HG02852 (cell line): Measurements from ENCODE around the gene SLC6A18.

Experiments used
- ATAC-seq: cut with Tn5 transposase; IDR thresholded peaks from one replicate; pipeline ENCODE4 v1.9.1; 2021; ENCODE audit warnings: mild to moderate bottlenecking, moderate library complexity; ENCODE audit not compliant: unreplicated experiment

The SLC6A18 gene

DNA sequence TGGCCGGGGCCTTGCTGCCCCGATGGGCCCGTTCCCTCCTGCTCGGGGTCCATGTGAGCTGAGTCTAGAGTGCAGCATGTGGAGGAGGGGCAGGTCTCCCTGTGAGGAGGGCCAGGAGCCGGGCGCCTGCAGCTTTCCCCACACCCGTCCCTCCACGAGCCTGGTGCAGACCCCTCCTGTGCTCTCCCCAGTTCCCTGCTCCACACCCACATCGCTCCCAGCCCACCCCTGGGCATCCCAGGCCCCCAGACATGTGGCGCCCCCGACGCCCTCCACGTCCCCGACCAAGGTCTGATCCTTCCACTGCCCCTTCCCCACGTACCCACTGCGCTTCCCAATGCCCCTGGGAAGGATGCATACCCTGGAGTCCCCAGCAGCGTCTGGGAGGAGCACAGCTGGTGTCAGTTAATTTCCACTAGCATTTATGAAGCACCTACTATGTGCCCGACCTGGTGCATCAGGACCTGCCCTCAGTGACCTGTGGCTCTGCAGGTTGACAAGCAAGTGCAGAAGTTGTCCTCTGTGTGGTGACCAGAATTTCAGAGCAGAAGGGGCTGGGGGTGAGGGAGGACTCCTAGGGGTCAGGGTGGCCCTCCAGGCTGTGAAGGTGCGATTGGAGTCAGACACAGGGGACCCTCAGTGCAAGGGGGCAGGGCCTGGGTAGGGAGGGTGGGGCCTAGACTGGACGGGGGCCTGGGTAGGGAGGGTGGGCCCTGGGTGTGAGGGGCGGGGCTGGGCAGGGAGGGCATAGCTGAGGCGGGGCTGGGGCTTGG, 10.8 kb upstream of the SLC6A18 start:
- no peak for ATAC-seq

GRCh38 chr5:1214936-1215220, 10.3 kb upstream of the SLC6A18 start:
- no peak for ATAC-seq

GRCh38 chr5:1215320-1216096, 9.7 kb upstream of the SLC6A18 start:
- ATAC-seq, result no peak

GRCh38 chr5:1216211-1216917, 8.8 kb upstream of the SLC6A18 start:
- ATAC-seq, result no peak

GRCh38 chr5:1216918-1217295, 8.3 kb upstream of the SLC6A18 start:
- ATAC-seq, result no peak

DNA sequence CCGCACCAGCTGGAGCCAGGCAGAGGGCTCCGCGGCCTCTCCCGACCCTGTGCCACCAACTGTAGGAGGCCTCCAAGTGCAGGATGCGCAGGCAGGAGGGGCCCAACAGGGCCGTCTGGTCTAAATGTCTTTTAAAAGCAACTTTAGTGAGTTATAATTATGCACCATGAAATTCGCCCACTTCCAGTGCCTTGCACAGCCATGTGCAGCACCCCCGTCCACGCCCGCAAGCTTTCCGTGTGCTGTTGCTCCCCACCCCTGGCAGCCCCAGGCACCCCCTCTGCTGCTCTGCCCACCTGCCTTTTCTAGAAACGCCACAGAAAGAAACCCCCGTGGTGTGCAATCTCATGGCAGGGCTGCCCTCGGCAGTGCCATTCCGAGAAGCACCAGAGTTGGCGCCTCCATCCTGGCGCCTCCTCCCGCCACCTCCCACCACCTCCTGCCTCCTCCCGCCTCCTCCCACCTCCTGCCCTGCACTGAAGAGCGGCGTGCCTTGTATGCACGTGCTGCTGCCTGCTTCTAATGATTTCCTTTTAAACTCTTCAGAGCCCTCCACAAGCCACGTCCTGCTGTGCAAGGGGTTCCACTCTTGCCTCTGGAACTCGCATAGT, 7.5 kb upstream of the SLC6A18 start:
- no peak for ATAC-seq

GRCh38 chr5:1218351-1219080, 6.7 kb upstream of the SLC6A18 start:
- ATAC-seq, result no peak

DNA sequence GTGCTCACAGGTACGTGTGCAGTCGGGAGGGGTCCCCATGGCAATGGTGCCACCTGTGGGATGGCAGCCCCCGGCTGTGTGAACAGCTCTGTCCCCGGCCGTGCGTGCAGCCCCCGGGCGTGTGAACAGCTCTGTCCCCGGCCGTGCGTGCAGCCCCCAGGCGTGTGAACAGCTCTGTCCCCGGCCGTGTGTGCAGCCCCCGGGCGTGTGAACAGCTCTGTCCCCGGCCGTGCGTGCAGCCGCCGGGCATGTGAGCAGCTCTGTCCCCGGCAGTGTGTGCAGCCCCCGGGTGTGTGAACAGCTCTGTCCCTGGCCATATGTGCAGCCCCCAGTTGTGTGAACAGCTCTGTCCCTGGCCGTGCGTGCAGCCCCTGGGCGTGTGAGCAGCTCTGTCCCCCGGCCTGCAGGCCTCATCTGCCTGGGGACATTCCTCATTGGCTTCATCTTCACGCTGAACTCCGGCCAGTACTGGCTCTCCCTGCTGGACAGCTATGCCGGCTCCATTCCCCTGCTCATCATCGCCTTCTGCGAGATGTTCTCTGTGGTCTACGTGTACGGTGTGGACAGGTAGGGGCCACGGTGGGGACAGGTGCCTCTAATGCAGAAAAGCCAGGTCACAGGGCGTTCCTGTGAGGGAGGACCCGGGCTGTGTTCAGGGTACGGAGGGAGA, 5.9 kb upstream of the SLC6A18 start:
- no peak for ATAC-seq

GRCh38 chr5:1219768-1220100, 5.4 kb upstream of the SLC6A18 start:
- ATAC-seq, result no peak

DNA sequence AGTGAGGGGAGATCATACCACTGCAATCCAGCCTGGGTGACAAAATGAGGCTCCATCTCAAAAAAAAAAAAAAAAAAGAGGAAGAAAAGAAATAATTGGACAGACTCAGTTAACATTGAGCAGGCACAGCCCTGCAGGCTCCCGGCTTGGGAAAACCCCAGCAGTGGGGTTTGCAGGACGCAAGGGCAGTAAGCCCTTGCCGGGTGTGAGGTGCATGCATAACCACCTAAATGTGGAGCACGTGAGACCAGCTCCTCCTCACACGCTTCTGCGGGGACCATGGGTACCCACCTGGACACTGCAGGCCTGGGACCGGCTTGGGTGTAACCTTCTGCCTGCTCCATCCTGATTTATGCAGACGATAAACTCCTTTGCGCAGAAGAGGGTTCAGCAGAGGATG, 4.8 kb upstream of the SLC6A18 start:
- no peak for ATAC-seq

GRCh38 chr5:1220831-1221230, 4.3 kb upstream of the SLC6A18 start:
- no peak for ATAC-seq

DNA sequence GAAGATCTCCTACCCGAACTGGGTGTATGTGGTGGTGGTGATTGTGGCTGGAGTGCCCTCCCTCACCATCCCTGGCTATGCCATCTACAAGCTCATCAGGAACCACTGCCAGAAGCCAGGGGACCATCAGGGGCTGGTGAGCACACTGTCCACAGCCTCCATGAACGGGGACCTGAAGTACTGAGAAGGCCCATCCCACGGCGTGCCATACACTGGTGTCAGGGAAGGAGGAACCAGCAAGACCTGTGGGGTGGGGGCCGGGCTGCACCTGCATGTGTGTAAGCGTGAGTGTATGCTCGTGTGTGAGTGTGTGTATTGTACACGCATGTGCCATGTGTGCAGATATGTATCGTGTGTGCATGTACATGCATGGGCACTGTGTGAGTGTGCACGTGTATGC, 3.5 kb upstream of the SLC6A18 start:
- ATAC-seq, result no peak

DNA sequence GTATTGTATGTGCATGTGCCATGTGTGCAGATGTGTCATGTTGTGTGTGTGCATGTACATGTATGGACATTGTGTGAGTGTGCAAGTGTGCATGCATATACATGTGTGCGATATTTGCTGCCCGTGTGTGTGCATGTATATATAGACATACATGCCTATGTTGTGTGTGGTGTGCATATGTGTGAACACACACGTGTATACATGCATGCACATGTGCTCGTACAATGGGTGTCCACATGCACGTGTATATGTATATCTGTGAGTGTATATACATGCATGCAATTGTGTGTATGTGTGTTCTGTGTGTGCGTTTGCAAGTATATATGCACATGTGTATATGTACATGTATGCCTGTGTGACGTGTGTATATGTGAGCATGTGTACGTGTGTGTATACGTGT, 3.0 kb upstream of the SLC6A18 start:
- no peak for ATAC-seq

DNA sequence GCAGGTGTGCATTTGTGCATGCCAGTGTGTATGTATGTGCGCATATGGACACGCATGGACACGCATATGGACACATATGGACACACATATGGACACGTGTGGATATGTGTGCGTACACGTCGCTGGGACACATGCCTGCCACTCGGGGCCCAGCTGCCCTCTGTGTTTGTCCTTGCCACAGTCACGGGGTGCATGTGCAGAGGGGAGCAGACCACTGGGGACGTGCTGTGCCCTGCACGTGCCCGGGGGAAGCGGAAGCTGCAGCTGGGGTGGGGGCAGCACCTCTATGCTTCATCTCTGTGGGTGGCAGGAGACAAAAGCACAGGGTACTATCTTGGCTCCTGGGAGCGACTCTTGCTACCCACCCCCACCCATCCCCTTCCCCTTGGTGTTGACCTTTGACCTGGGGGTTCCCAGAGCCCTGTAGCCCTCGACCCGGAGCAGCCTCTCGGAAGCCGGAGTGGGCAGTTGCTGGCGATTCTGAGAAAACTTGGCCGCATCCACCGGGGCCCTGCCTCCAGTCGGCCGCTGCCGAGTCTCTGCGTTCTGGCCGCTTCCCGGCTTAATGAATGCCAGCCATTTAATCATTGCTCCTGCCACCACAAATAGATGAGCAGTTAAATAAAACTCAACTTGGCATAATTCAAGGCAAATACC, 2.4 kb upstream of the SLC6A18 start:
- ATAC-seq, result no peak

GRCh38 chr5:1223278-1223670, 1.9 kb upstream of the SLC6A18 start:
- ATAC-seq, result no peak

GRCh38 chr5:1224631-1225030, 550 bp upstream of the SLC6A18 start:
- no peak for ATAC-seq

- no peak for ATAC-seq
Observed at GRCh38 chr5:1226231-1226630, 1.1 kb downstream of the SLC6A18 start.

DNA sequence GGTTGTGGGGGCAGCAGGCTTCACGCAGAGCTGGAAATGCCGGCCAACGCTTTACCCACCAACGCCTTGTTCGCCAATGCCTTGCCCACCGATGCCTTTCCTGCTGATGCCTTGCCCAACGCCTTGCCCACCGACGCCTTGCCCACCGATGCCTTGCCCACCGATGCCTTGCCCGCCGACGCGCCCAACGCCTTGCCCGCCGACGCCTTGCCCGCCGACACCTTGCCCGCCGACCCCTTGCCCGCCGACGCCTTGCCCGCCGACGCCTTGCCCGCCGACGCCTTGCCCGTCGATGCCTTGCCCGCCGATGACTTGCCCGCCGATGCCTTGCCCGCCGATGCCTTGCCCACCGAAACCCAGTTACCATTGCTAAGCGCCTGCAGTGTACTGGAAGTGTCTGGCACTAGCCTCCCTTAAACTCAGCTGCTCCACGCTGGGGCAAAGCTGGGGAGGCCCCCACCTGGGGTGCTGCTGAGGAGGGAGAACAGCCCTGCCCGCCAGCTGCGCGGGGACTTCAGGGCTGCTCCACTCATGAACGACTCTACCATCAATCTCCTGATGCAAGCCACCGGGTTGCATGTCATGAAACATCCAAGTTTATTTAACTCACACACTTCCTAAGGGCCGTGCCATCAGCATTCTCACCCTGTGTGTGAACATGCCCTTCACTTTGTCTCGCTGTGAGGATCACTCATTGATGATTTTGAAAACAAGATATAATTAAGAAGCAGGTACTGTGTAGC, 1.8 kb downstream of the SLC6A18 start:
- ATAC-seq, result no peak

- no peak for ATAC-seq
Observed at GRCh38 chr5:1227667-1228066, 2.5 kb downstream of the SLC6A18 start.
